Measurements from ENCODE around the gene REPS1. TPM values are rescaled to one million over a fixed set of nuclear protein-coding genes. Genes with fewer than 3 reads are reported as not detected.

Gene REPS1
- total RNA-seq, 4 donors from 2014 or later, result 44.5 to 187 (median 70.4) TPM

DNA sequence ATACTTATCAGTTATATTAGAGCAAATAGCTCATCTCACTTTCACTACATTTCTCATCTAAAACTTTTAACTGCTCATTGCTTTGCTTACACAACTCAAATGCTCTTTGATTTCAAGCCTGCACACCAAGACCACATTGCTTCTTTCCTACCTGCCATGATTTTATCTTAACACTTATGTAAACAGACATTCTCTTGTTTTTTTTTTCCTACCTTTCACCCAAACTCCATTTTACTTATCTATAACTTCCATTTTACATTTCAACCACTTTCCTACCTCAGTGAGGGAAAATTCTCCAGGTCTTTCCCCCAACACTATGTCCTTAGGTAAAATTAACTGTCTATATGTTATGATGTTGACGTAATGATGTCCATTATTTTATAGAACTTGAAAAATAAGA is 24.0 kb downstream of the REPS1 start:
- no peak for DNase-seq (ENCODE audit: low spot score in 2 of 2)
- TF ChIP-seq POLR2A (IDR thresholded peaks at IDR 0.05), result no peak
- TF ChIP-seq POLR2AphosphoS5 (IDR thresholded peaks at IDR 0.05), result no peak
- TF ChIP-seq, protein P1, sequence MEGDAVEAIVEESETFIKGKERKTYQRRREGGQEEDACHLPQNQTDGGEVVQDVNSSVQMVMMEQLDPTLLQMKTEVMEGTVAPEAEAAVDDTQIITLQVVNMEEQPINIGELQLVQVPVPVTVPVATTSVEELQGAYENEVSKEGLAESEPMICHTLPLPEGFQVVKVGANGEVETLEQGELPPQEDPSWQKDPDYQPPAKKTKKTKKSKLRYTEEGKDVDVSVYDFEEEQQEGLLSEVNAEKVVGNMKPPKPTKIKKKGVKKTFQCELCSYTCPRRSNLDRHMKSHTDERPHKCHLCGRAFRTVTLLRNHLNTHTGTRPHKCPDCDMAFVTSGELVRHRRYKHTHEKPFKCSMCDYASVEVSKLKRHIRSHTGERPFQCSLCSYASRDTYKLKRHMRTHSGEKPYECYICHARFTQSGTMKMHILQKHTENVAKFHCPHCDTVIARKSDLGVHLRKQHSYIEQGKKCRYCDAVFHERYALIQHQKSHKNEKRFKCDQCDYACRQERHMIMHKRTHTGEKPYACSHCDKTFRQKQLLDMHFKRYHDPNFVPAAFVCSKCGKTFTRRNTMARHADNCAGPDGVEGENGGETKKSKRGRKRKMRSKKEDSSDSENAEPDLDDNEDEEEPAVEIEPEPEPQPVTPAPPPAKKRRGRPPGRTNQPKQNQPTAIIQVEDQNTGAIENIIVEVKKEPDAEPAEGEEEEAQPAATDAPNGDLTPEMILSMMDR (IDR thresholded peaks at IDR 0.05), result no peak
- no peak for TF ChIP-seq EP300 (IDR thresholded peaks at IDR 0.05)
- H3K36me3 ChIP-seq, result no peaks in the 10 kb centered on the region
- H3K27me3 ChIP-seq, result no peaks in the 10 kb centered on the region
- WGBS, result 100% methylated on average over 1 of the region's 1 CpG
- peaks cover 22% of the 10 kb centered on the region for H3K4me1 ChIP-seq
- no peak overlapping the region for H3K27ac ChIP-seq
- H3K9me3 ChIP-seq, result no peaks in the 10 kb centered on the region
- H3K4me3 ChIP-seq, result no peak overlapping the region

DNA sequence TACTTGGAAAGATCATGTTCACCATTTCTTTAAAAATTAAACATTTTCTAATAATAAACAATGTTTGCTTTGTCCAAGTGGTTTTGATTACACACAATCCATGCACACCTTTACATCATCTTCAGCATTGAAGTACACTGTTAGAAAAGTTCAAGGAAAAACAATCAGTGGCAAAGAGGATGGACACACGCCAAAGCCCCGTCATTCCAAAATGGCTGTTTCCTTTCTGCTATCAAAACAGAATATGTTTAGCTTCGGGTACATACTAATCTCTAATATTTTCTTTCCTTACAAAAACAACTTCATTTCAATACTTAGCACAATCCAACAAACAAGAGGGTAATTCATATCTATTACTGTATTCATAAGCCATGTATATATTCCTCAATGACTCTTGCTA is 24.5 kb downstream of the REPS1 start:
- H3K27me3 ChIP-seq, result no peaks in the 10 kb centered on the region
- WGBS, result 89% methylated on average over 3 of the region's 3 CpGs
- DNase-seq (ENCODE audit: low spot score in 2 of 2), result no peak
- TF ChIP-seq, protein P1 (IDR thresholded peaks at IDR 0.05), result no peak
- no peak for TF ChIP-seq POLR2AphosphoS5 (IDR thresholded peaks at IDR 0.05)
- no peak for TF ChIP-seq EP300 (IDR thresholded peaks at IDR 0.05)
- TF ChIP-seq POLR2A (IDR thresholded peaks at IDR 0.05), result no peak
- no peaks in the 10 kb centered on the region for H3K36me3 ChIP-seq
- H3K4me1 ChIP-seq, result peaks cover 23% of the 10 kb centered on the region
- H3K9me3 ChIP-seq, result no peaks in the 10 kb centered on the region
- H3K27ac ChIP-seq, result no peak overlapping the region
- no peak overlapping the region for H3K4me3 ChIP-seq

DNA sequence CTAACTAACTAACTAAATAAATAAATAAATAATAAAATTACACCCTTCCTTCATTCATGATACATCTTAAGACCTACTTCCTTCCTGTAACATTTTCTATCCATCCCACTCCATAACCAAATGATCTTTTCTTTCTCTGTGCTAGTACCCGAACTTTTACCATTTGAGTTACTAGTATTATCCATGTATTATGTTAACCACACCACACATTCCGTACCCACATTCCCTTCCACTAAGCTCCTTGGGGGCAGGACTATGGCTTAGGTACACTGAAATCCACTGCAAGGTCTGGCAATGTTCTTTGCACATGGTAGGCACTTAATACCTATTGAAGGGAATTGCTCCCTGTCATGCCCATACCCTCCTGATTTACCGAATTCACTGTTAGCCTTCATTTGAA is 24.9 kb downstream of the REPS1 start:
- no peaks in the 10 kb centered on the region for H3K27me3 ChIP-seq
- DNase-seq (ENCODE audit: low spot score in 2 of 2), result no peak
- peaks cover 23% of the 10 kb centered on the region for H3K4me1 ChIP-seq
- no peak overlapping the region for H3K27ac ChIP-seq
- no peaks in the 10 kb centered on the region for H3K36me3 ChIP-seq
- H3K9me3 ChIP-seq, result no peaks in the 10 kb centered on the region
- H3K4me3 ChIP-seq, result no peak overlapping the region
- 96% methylated on average over 3 of the region's 3 CpGs for WGBS
- TF ChIP-seq POLR2A (IDR thresholded peaks at IDR 0.05) (no peak), POLR2AphosphoS5 (IDR thresholded peaks at IDR 0.05) (no peak), EP300 (IDR thresholded peaks at IDR 0.05) (no peak)
- TF ChIP-seq, protein P1 (IDR thresholded peaks at IDR 0.05), result no peak

DNA sequence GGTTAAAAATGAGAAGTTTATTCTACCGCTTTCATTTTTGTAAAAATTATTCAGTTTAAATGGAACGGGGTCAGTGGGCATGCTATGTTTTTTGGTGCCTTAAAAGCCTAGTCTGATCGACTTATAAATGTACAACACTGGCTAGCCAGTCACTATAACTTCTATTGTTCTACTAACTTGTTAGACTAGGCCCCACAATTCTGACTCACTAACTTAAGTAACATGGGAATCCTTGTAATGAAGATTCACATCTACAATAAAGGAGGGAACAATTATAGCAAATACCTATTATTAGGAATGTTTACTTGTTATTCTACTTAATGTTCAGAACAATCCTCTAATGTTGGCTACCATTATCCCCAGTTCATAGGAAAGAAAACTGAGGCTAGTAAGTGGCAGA is 28.5 kb downstream of the REPS1 start:
- no peaks in the 10 kb centered on the region for H3K9me3 ChIP-seq
- TF ChIP-seq EP300 (IDR thresholded peaks at IDR 0.05) (no peak), POLR2A (IDR thresholded peaks at IDR 0.05) (no peak), POLR2AphosphoS5 (IDR thresholded peaks at IDR 0.05) (no peak)
- TF ChIP-seq, protein P1 (IDR thresholded peaks at IDR 0.05), result no peak
- no peaks in the 10 kb centered on the region for H3K36me3 ChIP-seq
- no peak overlapping the region for H3K4me3 ChIP-seq
- WGBS, result 87% methylated on average over 3 of the region's 3 CpGs
- no peaks in the 10 kb centered on the region for H3K27me3 ChIP-seq
- no peak overlapping the region for H3K27ac ChIP-seq
- DNase-seq (ENCODE audit: low spot score in 2 of 2), result no peak
- H3K4me1 ChIP-seq, result peaks cover 30% of the 10 kb centered on the region

- Histone ChIP-seq H3K9me3 (no peaks in the 10 kb centered on the region), H3K27me3 (no peaks in the 10 kb centered on the region), H3K4me3 (no peak overlapping the region), H3K4me1 (peaks cover 26% of the 10 kb centered on the region), H3K36me3 (no peaks in the 10 kb centered on the region), H3K27ac (no peak overlapping the region)
- no peak for DNase-seq (ENCODE audit: low spot score in 2 of 2)
- WGBS, result 47% methylated on average over 1 of the region's 1 CpG
- no peak for TF ChIP-seq POLR2AphosphoS5 (IDR thresholded peaks at IDR 0.05)
- no peak for TF ChIP-seq POLR2A (IDR thresholded peaks at IDR 0.05)
- TF ChIP-seq, protein P1 (IDR thresholded peaks at IDR 0.05), result no peak
- no peak for TF ChIP-seq EP300 (IDR thresholded peaks at IDR 0.05)
Measured at GRCh38 chr6:138958595-138958994, 29.5 kb downstream of the REPS1 start.
